Upper lobe of right lung (tissue), 1 donor: Measurements from ENCODE around the gene TIGD2. TPM values are rescaled to one million over a fixed set of nuclear protein-coding genes. Genes with fewer than 3 reads are reported as not detected.
A peak's percentile ranks its signal among the peaks of the same experiment; 100 is the strongest.

ENCODE experiments used
- ATAC-seq: fragments of 200-7000 bp; cut with Tn5 transposase; one replicate; pipeline ENCODE4 v1.9.1; 2020; ENCODE audit warnings: mild to moderate bottlenecking, moderate library complexity
- DNase-seq: peaks from one replicate; pipeline ENCODE4 v3.0.0-alpha.2; 2020
- H3K27ac ChIP-seq: fragments of 200-600 bp; one replicate; pipeline ENCODE4 v1.8.0; 2022
- H3K27me3 ChIP-seq: fragments of 200-600 bp; one replicate; pipeline ENCODE4 v1.8.0; 2022; ENCODE audit warnings: mild to moderate bottlenecking
- H3K36me3 ChIP-seq: fragments of 200-600 bp; one replicate; pipeline ENCODE4 v1.8.0; 2022
- H3K4me1 ChIP-seq: fragments of 200-600 bp; one replicate; pipeline ENCODE4 v1.8.0; 2022
- H3K4me3 ChIP-seq: fragments of 200-600 bp; one replicate; pipeline ENCODE4 v1.8.0; 2022; ENCODE audit warnings: mild to moderate bottlenecking
- H3K9me3 ChIP-seq: fragments of 200-600 bp; one replicate; pipeline ENCODE4 v1.8.0; 2022
- CTCF ChIP-seq: fragments of 200-600 bp; IDR thresholded peaks from one replicate; pipeline ENCODE4 v1.8.0; 2022; ENCODE audit warnings: antibody characterized with exemption
- intact Hi-C: fragments of 100-400 bp; cut with DNase I; formaldehyde crosslinking; loops from one replicate; pipeline ENCODE4 v1.11.0; 2022
- total RNA-seq: library from RNA; stranded (reverse); fragmentation: NEBNext Ultra II Directional; extraction: Animal tissue kit (Norgen Biotek cat#: 25700); gene quantifications from one replicate; pipeline ENCODE4 v1.2.1, GENCODE V29; 2021
- donor health status: DM: no; HTN: yes; CAD: no; lungs with severe emphysema.

The TIGD2 gene
- total RNA-seq, 1 donor from 2014 or later, result 5.1 TPM

DNA sequence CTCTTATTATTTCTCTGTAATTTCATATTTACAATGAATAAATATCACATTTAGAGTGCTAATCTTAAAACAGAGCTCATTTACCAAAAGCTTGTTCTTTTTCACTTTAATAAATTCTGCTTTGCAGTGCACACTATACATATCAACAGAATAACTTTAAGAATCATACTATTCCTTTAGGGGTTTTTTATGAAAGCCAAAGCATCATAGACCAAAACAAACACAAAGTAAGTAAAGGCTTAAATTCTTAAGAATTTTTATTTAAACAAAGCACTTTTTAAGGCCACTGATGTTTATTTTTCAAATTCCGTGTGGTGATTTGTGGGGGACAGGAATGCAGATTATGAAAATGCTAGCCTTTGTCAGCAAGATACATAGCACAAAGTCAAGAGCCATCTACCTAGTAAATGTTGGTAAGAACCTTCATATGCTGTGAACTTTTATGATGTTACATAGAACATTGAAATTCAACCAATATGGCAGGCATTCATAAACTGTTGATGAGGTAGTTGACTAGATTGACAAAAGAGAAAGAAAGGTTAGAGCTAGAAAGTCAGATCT is 17.8 kb downstream of the TIGD2 start:
- Histone ChIP-seq H3K9me3 (no peaks in the 10 kb centered on the region), H3K27me3 (no peaks in the 10 kb centered on the region), H3K27ac (no peak overlapping the region), H3K36me3 (no peaks in the 10 kb centered on the region), H3K4me1 (no peaks in the 10 kb centered on the region), H3K4me3 (no peak overlapping the region)
- ATAC-seq (no peak), DNase-seq (no peak)
- intact Hi-C loops, result no loop called here
- no peak for TF ChIP-seq CTCF

DNA sequence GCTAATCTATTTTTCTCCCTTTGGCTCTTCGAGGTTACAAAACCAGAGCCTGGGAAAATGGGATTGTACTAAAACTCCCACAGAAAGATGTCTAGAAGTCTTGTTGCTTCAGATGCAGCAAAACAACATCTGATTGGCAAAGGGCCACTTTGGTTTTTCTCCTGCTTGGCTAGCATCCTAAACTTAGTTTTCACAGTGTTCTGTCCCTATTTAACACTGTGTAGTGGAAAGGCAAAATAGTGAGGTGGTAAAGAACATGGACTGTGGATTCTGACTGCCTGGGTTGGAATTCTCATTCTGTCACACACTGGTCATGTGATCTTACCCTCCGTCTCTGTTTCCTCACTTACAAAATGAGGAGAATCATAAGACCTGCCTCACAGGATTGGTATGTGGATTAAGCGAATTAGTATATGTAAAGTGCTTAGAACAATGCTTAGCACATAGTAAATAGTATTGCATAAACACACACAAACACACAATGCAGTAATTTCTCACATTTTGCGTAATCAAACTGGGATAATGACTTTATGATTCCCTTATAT is 23.5 kb downstream of the TIGD2 start:
- no peaks in the 10 kb centered on the region for H3K36me3 ChIP-seq
- intact Hi-C loops, result no loop called here
- TF ChIP-seq CTCF, result no peak
- no peaks in the 10 kb centered on the region for H3K9me3 ChIP-seq
- no peak overlapping the region for H3K27ac ChIP-seq
- ATAC-seq (peak; percentile 50), DNase-seq (no peak)
- no peak overlapping the region for H3K4me3 ChIP-seq
- no peaks in the 10 kb centered on the region for H3K4me1 ChIP-seq
- H3K27me3 ChIP-seq, result no peaks in the 10 kb centered on the region

- Histone ChIP-seq H3K27ac (no peak overlapping the region), H3K36me3 (no peaks in the 10 kb centered on the region), H3K4me1 (no peaks in the 10 kb centered on the region), H3K4me3 (no peak overlapping the region), H3K9me3 (no peaks in the 10 kb centered on the region), H3K27me3 (no peaks in the 10 kb centered on the region)
- TF ChIP-seq CTCF, result no peak
- intact Hi-C loops, result no loop called here
- ATAC-seq (no peak), DNase-seq (no peak)
Observed at GRCh38 chr4:89136525-89136924, 25.2 kb downstream of the TIGD2 start.

DNA sequence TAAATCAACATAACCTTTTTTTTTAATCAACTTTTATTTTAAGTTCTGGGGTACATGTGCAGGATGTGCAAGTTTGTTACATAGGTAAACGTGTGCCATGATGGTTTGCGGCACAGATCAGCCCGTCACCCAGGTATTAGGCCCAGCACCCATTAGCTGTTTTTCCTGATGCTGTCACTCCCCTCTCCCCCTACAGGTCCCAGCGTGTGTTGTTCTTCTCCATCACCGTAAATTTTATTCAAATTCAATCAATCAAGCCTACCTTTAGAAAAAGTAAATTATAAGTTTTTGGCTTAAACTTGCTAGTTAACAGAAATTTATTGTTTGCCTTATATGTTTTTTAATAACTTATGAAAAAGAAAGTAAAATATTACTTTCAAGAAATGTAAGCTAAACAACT is 25.9 kb downstream of the TIGD2 start:
- no peak overlapping the region for H3K4me3 ChIP-seq
- DNase-seq (no peak), ATAC-seq (no peak)
- H3K36me3 ChIP-seq, result no peaks in the 10 kb centered on the region
- intact Hi-C loops, result no loop called here
- no peaks in the 10 kb centered on the region for H3K9me3 ChIP-seq
- H3K27me3 ChIP-seq, result no peaks in the 10 kb centered on the region
- H3K4me1 ChIP-seq, result no peaks in the 10 kb centered on the region
- TF ChIP-seq CTCF, result no peak
- H3K27ac ChIP-seq, result no peak overlapping the region

GRCh38 chr4:89137695-89138094 is 26.4 kb downstream of the TIGD2 start:
- no peak overlapping the region for H3K4me3 ChIP-seq
- intact Hi-C loops, result no loop called here
- no peaks in the 10 kb centered on the region for H3K4me1 ChIP-seq
- ATAC-seq (no peak), DNase-seq (no peak)
- H3K9me3 ChIP-seq, result no peaks in the 10 kb centered on the region
- no peaks in the 10 kb centered on the region for H3K27me3 ChIP-seq
- H3K36me3 ChIP-seq, result no peaks in the 10 kb centered on the region
- no peak overlapping the region for H3K27ac ChIP-seq
- no peak for TF ChIP-seq CTCF
